Osteocyte (in vitro differentiated cells): ENCODE results near the gene PLXNA4. TPM values are rescaled to one million over a fixed set of nuclear protein-coding genes. Genes with fewer than 3 reads are reported as not detected.

Experiments used
- DNase-seq: peaks from one replicate; pipeline ENCODE4 v3.0.0; 2021; ENCODE audit warnings: mixed read lengths; ENCODE audit not compliant: unreplicated experiment; ENCODE audit errors: extremely low spot score
- H3K27ac Mint-ChIP-seq: one replicate; pipeline ENCODE4 v1.8.0; 2021; ENCODE audit warnings: mild to moderate bottlenecking, mixed read lengths; ENCODE audit not compliant: unreplicated experiment
- H3K27me3 Mint-ChIP-seq: one replicate; pipeline ENCODE4 v1.8.0; 2021; ENCODE audit warnings: mixed read lengths; ENCODE audit not compliant: unreplicated experiment
- H3K36me3 Mint-ChIP-seq: one replicate; pipeline ENCODE4 v1.8.0; 2021; ENCODE audit warnings: mixed read lengths; ENCODE audit not compliant: unreplicated experiment
- H3K4me1 Mint-ChIP-seq: one replicate; pipeline ENCODE4 v1.8.0; 2021; ENCODE audit warnings: mixed read lengths; ENCODE audit not compliant: unreplicated experiment
- H3K4me3 Mint-ChIP-seq: one replicate; pipeline ENCODE4 v1.8.0; 2021; ENCODE audit warnings: mild to moderate bottlenecking, moderate library complexity, mixed read lengths; ENCODE audit not compliant: unreplicated experiment
- H3K9me3 Mint-ChIP-seq: one replicate; pipeline ENCODE4 v1.8.0; 2021; ENCODE audit warnings: mixed read lengths; ENCODE audit not compliant: unreplicated experiment
- CTCF ChIP-seq: fragments of 200-600 bp; sonication (generic); IDR thresholded peaks from 2 replicates; pipeline ENCODE4 v1.5.0; 2021; ENCODE audit warnings: antibody characterized with exemption, mild to moderate bottlenecking, moderate library complexity
- total RNA-seq: library from RNA; stranded (reverse); gene quantifications from 2 replicates; pipeline ENCODE4 v1.2.1, GENCODE V29; 2021

PLXNA4 gene
- total RNA-seq, 1 donor from 2014 or later: 59.0 TPM

GRCh38 chr7:132554446-132554845 lies 21.8 kb downstream of the PLXNA4 start:
- TF ChIP-seq CTCF: no peak
- H3K9me3 Mint-ChIP-seq: peaks cover 12% of the 10 kb centered on the region
- H3K4me1 Mint-ChIP-seq: peaks cover 5% of the 10 kb centered on the region
- DNase-seq: no peak
- no peaks in the 10 kb centered on the region for H3K27me3 Mint-ChIP-seq
- no peak overlapping the region for H3K27ac Mint-ChIP-seq
- no peak overlapping the region for H3K4me3 Mint-ChIP-seq
- H3K36me3 Mint-ChIP-seq: peaks cover 35% of the 10 kb centered on the region

- Mint-ChIP-seq H3K4me1 (peaks cover 5% of the 10 kb centered on the region), H3K4me3 (no peak overlapping the region), H3K27me3 (no peaks in the 10 kb centered on the region), H3K27ac (no peak overlapping the region), H3K36me3 (peaks cover 37% of the 10 kb centered on the region), H3K9me3 (peaks cover 12% of the 10 kb centered on the region)
- DNase-seq: no peak
- no peak for TF ChIP-seq CTCF
Observed at GRCh38 chr7:132553031-132553430, 23.2 kb downstream of the PLXNA4 start.

GRCh38 chr7:132551886-132552285 lies 24.4 kb downstream of the PLXNA4 start:
- no peak for TF ChIP-seq CTCF
- H3K36me3 Mint-ChIP-seq: peaks cover 37% of the 10 kb centered on the region
- H3K27ac Mint-ChIP-seq: no peak overlapping the region
- DNase-seq: no peak
- H3K9me3 Mint-ChIP-seq: peaks cover 12% of the 10 kb centered on the region
- no peak overlapping the region for H3K4me3 Mint-ChIP-seq
- H3K27me3 Mint-ChIP-seq: no peaks in the 10 kb centered on the region
- peaks cover 5% of the 10 kb centered on the region for H3K4me1 Mint-ChIP-seq

GRCh38 chr7:132551439-132551838 lies 24.8 kb downstream of the PLXNA4 start:
- H3K27me3 Mint-ChIP-seq: no peaks in the 10 kb centered on the region
- peaks cover 5% of the 10 kb centered on the region for H3K4me1 Mint-ChIP-seq
- H3K27ac Mint-ChIP-seq: no peak overlapping the region
- no peak for TF ChIP-seq CTCF
- no peak overlapping the region for H3K4me3 Mint-ChIP-seq
- H3K36me3 Mint-ChIP-seq: peaks cover 37% of the 10 kb centered on the region
- peaks cover 12% of the 10 kb centered on the region for H3K9me3 Mint-ChIP-seq
- no peak for DNase-seq

GRCh38 chr7:132548489-132549078 lies 27.7 kb downstream of the PLXNA4 start:
- peaks cover 5% of the 10 kb centered on the region for H3K4me1 Mint-ChIP-seq
- H3K36me3 Mint-ChIP-seq: peaks cover 35% of the 10 kb centered on the region
- no peak for DNase-seq
- H3K27me3 Mint-ChIP-seq: no peaks in the 10 kb centered on the region
- no peak for TF ChIP-seq CTCF
- H3K27ac Mint-ChIP-seq: no peak overlapping the region
- peaks cover 12% of the 10 kb centered on the region for H3K9me3 Mint-ChIP-seq
- no peak overlapping the region for H3K4me3 Mint-ChIP-seq
